ENCODE data around the gene ANO2.

DNA sequence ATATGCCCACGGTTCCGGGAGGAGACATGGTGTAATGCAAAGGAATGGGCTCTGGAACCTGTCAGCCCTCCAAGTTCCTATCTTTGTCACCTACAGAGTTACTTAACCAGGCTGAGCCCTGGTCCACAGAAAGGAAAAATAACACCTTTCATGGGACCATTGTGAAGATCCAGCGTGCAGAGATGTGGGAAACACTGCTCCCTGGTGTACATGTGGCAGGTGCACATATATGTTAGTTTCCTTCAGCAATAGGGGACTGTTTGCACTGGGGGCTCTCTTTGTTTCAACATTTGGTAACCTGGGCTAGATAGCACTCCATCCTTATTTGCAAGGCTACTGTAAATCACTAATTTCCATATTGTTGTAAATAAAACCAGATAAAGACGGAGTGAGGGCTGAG, 72.3 kb downstream of the ANO2 start:
- peak; percentile 26; the same call in 1 of the 2 replicates for TF ChIP-seq CTCF (IDR thresholded peaks at IDR 0.05; ENCODE audit: low read depth, low read length)
- no peak for TF ChIP-seq EZH2phosphoT487 (IDR thresholded peaks at IDR 0.05; ENCODE audit: low read depth)
